GM23338 (cell line): Measurements from ENCODE around the gene AHDC1. TPM values are rescaled to one million over a fixed set of nuclear protein-coding genes. Genes with fewer than 3 reads are reported as not detected.

Source experiments
- ATAC-seq: fragments of 200-7000 bp; cut with Tn5 transposase; 3 replicates; pipeline ENCODE4 v1.9.1; 2020
- DNase-seq: peaks from one replicate; pipeline ENCODE4 v3.0.0-alpha.2; 2015; ENCODE audit warnings: low spot score
- H2AFZ ChIP-seq: fragments of 200-600 bp; sonication (generic); 2 replicates; pipeline ENCODE4 v1.8.0; 2016; ENCODE audit warnings: antibody characterized with exemption, mild to moderate bottlenecking, moderate library complexity
- H3F3A ChIP-seq: fragments of 200-600 bp; sonication (generic); replicated peaks from 2 replicates; pipeline ENCODE4 v1.8.0; 2017; ENCODE audit warnings: antibody characterized with exemption, mixed run types, low read depth
- H3K27ac ChIP-seq: fragments of 200-600 bp; sonication (generic); 2 replicates; pipeline ENCODE4 v1.6.1; 2016; ENCODE audit warnings: low read depth
- H3K27me3 ChIP-seq: fragments of 200-600 bp; sonication (generic); 2 replicates; pipeline ENCODE4 v1.8.0; 2016; ENCODE audit warnings: mild to moderate bottlenecking, mixed run types, moderate library complexity; ENCODE audit not compliant: insufficient read depth
- H3K36me3 ChIP-seq: fragments of 200-600 bp; sonication (generic); 2 replicates; pipeline ENCODE4 v1.8.0; 2016; ENCODE audit warnings: mild to moderate bottlenecking; ENCODE audit not compliant: insufficient read depth
- H3K4me1 ChIP-seq: fragments of 200-600 bp; sonication (generic); 2 replicates; pipeline ENCODE4 v1.8.0; 2016; ENCODE audit warnings: mild to moderate bottlenecking, moderate library complexity; ENCODE audit not compliant: insufficient read depth
- H3K4me2 ChIP-seq: fragments of 200-600 bp; sonication (generic); 2 replicates; pipeline ENCODE4 v1.7.1; 2017; ENCODE audit warnings: mixed run types
- H3K4me3 ChIP-seq: fragments of 200-600 bp; sonication (generic); 2 replicates; pipeline ENCODE4 v1.6.1; 2016; ENCODE audit warnings: mixed run types
- H3K79me2 ChIP-seq: fragments of 200-600 bp; sonication (generic); replicated peaks from 2 replicates; pipeline ENCODE4 v1.8.0; 2017; ENCODE audit warnings: mild to moderate bottlenecking; ENCODE audit not compliant: insufficient read depth
- H3K9me2 ChIP-seq: fragments of 200-600 bp; sonication (generic); 2 replicates; pipeline ENCODE4 v1.8.0; 2017; ENCODE audit not compliant: insufficient read depth
- H4K20me1 ChIP-seq: fragments of 200-600 bp; sonication (generic); replicated peaks from 2 replicates; pipeline ENCODE4 v1.8.0; 2017; ENCODE audit warnings: mild to moderate bottlenecking; ENCODE audit not compliant: insufficient read depth
- H3K27ac Mint-ChIP-seq: 2 replicates; pipeline ENCODE4 v1.8.0; 2020; ENCODE audit warnings: inconsistent platforms, mild to moderate bottlenecking, moderate library complexity, mixed read lengths
- H3K27me3 Mint-ChIP-seq: 3 replicates; pipeline ENCODE4 v1.8.0; 2022; ENCODE audit warnings: low read depth, mild to moderate bottlenecking, moderate library complexity, mixed read lengths, inconsistent platforms; ENCODE audit not compliant: insufficient read depth, poor library complexity
- H3K36me3 Mint-ChIP-seq: 3 replicates; pipeline ENCODE4 v1.8.0; 2021; ENCODE audit warnings: low read depth, mild to moderate bottlenecking, inconsistent platforms, moderate library complexity, mixed read lengths
- H3K4me1 Mint-ChIP-seq: 3 replicates; pipeline ENCODE4 v1.8.0; 2020; ENCODE audit warnings: mild to moderate bottlenecking, inconsistent platforms, mixed read lengths
- H3K4me3 Mint-ChIP-seq: 3 replicates; pipeline ENCODE4 v1.8.0; 2021; ENCODE audit warnings: moderate library complexity, mild to moderate bottlenecking, inconsistent platforms, mixed read lengths
- H3K9me3 Mint-ChIP-seq: 3 replicates; pipeline ENCODE4 v1.8.0; 2020; ENCODE audit warnings: moderate library complexity, mild to moderate bottlenecking, inconsistent platforms, mixed read lengths
- CREB1 ChIP-seq: fragments of 250-450 bp; sonication (Bioruptor Pico); IDR thresholded peaks from 2 replicates; pipeline ENCODE4 v1.5.0; 2020; ENCODE audit warnings: low read depth, mild to moderate bottlenecking, moderate library complexity
- CTCF ChIP-seq, 2 experiments: fragments of 200-600 bp in 1 of 2; sonication (generic) in 1 of 2; conservative IDR thresholded peaks; 2 replicates each; pipeline versions ENCODE4 v1.5.1 to v1.6.1; 2016 to 2017; ENCODE audit warnings: antibody characterized with exemption in 2 of 2, low read depth in 2 of 2, mild to moderate bottlenecking in 2 of 2, moderate library complexity in 1 of 2
- EZH2phosphoT487 ChIP-seq: fragments of 200-600 bp; sonication (generic); IDR thresholded peaks from one replicate; pipeline ENCODE4 v1.8.1; 2018; ENCODE audit warnings: antibody characterized with exemption; ENCODE audit not compliant: unreplicated experiment
- JUNB ChIP-seq: IDR thresholded peaks from one replicate; pipeline ENCODE4 v1.6.1; 2016; ENCODE audit warnings: antibody characterized with exemption; ENCODE audit not compliant: unreplicated experiment
- NANOG ChIP-seq: IDR thresholded peaks from 2 replicates; pipeline ENCODE4 v1.6.1; 2016; ENCODE audit warnings: antibody characterized with exemption, borderline replicate concordance
- POLR2AphosphoS5 ChIP-seq: IDR thresholded peaks from 2 replicates; pipeline ENCODE4 v1.6.1; 2016; ENCODE audit warnings: antibody characterized with exemption, low read depth
- REST ChIP-seq: IDR thresholded peaks from one replicate; pipeline ENCODE4 v1.6.1; 2018; ENCODE audit warnings: antibody characterized with exemption; ENCODE audit not compliant: unreplicated experiment
- STAT1 ChIP-seq: IDR thresholded peaks from one replicate; pipeline ENCODE4 v1.6.1; 2016; ENCODE audit warnings: antibody characterized with exemption; ENCODE audit not compliant: unreplicated experiment
- ZNF331 ChIP-seq: fragments of 250-450 bp; sonication (Bioruptor Pico); IDR thresholded peaks from 2 replicates; pipeline ENCODE4 v1.5.0; 2020; ENCODE audit warnings: low read depth, mild to moderate bottlenecking, moderate library complexity
- polyA plus RNA-seq: library from polyadenylated mRNA; unstranded; fragments of >200 nt; fragmentation: Nextera tagmentation; extraction: Ambion mirVana; gene quantifications from 2 replicates; pipeline ENCODE4 v1.2.1, GENCODE V29; 2016
- total RNA-seq: library from RNA; depleted of rRNA; stranded (reverse); fragments of >200 nt; shearing (Covaris generic); gene quantifications from 2 replicates; pipeline ENCODE4 v1.2.3, GENCODE V29; 2014
- TF ChIP-seq, protein P1 (sequence below): IDR thresholded peaks from 2 replicates; pipeline ENCODE4 v1.6.1; 2016; ENCODE audit warnings: antibody characterized with exemption

The AHDC1 gene
- total and polyA plus RNA-seq, 2 experiments from 2014 or later = 8.3 to 22.2 TPM

GRCh38 chr1:27576806-27577227, 27.1 kb downstream of the AHDC1 start (continued):
- TF ChIP-seq REST (no peak), STAT1 (no peak), NANOG (no peak), EZH2phosphoT487 (no peak), CTCF (conservative IDR thresholded peaks at IDR 0.05; ENCODE audit: low read depth in 2 of 2) (no peak), JUNB (no peak)
- TF ChIP-seq, protein P1, sequence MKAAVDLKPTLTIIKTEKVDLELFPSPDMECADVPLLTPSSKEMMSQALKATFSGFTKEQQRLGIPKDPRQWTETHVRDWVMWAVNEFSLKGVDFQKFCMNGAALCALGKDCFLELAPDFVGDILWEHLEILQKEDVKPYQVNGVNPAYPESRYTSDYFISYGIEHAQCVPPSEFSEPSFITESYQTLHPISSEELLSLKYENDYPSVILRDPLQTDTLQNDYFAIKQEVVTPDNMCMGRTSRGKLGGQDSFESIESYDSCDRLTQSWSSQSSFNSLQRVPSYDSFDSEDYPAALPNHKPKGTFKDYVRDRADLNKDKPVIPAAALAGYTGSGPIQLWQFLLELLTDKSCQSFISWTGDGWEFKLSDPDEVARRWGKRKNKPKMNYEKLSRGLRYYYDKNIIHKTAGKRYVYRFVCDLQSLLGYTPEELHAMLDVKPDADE = no peak

DNA sequence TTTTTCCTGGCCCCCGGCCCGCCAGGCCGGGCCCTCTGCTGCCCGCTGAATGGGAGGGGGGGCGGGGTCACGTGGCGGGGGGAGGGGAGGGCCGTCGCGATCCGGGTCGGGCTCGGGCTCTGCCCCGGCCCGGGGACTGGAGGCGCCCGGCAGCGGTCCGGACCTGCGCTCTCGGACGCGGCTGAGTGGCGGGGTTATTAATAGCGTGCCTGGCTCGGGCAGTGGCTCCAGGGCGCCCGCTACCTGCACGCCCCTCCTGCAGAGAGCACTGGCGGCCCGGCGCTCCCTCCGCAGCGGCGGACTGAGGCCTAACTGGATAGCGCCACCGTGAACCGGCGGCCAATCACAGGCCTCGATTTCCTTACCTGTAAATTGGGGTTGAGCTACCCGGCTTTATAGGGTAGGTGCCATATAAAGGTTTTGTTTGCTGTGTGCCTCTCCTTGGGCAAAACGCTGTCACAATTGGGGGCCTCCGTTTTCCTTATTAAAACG, 28.1 kb downstream of the AHDC1 start:
- H4K20me1 ChIP-seq = peaks cover 3% of the 10 kb centered on the region; the same call in 1 of the 2 replicates
- no peaks in the 10 kb centered on the region for H3K9me2 ChIP-seq
- no peaks in the 10 kb centered on the region for H3K27me3 ChIP-seq
- H3K4me3 ChIP-seq = peak overlapping the region; percentile 65
- H3K27me3 Mint-ChIP-seq = peaks cover 9% of the 10 kb centered on the region
- no peak overlapping the region for H3K27ac Mint-ChIP-seq
- H3F3A ChIP-seq = peaks cover 48% of the 10 kb centered on the region
- TF ChIP-seq POLR2AphosphoS5 (peak; percentile 19; the same call in 1 of the 2 replicates), ZNF331 (CRISPR knock-in tag) (no peak), CTCF (conservative IDR thresholded peaks at IDR 0.05; ENCODE audit: low read depth in 2 of 2) (peak in 1 of 2 experiments; percentile 37; a peak in 2 of 4 replicates), JUNB (no peak), CREB1 (peak; percentile 9; the same call in 1 of the 2 replicates)
- H3K27ac ChIP-seq = peak overlapping the region; percentile 55; the same call in 1 of the 2 replicates
- H3K9me3 Mint-ChIP-seq = no peaks in the 10 kb centered on the region; the same call in 2 of the 3 replicates
- no peaks in the 10 kb centered on the region for H3K36me3 Mint-ChIP-seq
- 0 out of 2 replicates have a peak overlapping the region, but pooled peaks have one; percentile 32 for H2AFZ ChIP-seq
- H3K79me2 ChIP-seq = peaks cover 31% of the 10 kb centered on the region
- H3K4me2 ChIP-seq = peak overlapping the region; percentile 92
- ATAC-seq (peak; percentile 55), DNase-seq (peak; percentile 85)
- no peaks in the 10 kb centered on the region for H3K36me3 ChIP-seq
- H3K4me3 Mint-ChIP-seq = peak overlapping the region; percentile 50
- peaks cover 48% of the 10 kb centered on the region for H3K4me1 Mint-ChIP-seq
- peaks cover 40% of the 10 kb centered on the region for H3K4me1 ChIP-seq
